ENCODE results near the gene CTDSPL2.

The CTDSPL2 gene

DNA sequence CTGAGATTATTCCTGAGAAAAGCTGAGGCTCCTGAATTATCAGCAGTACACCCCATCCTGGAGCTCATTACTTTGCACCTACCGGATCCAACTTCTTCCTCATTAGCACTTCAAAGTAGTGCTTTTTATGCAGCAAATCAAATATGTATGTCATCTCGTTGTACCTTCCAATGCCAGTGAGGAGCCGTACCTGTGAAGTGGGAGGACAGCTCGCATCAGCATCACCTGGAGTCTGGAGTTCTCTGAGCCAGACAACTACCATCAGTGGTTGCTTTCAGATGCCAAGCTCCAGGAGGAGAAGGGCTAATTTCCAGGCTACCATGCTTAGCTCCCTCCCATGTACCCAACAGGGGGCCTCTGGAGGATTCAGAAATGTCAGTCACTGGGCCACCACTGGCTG is 141.9 kb downstream of the CTDSPL2 start:
- no peaks in the 10 kb centered on the region for H3K9me3 Mint-ChIP-seq
- DNase-seq = no peak
- H3K36me3 Mint-ChIP-seq = peaks cover 35 to 54% of the 10 kb centered on the region in 2 donors
- no peak for ATAC-seq (replicated peaks)
- no peak overlapping the region for H3K4me3 Mint-ChIP-seq
- H3K27ac Mint-ChIP-seq = no peak overlapping the region
- H3K27me3 Mint-ChIP-seq = no peaks in the 10 kb centered on the region
- H3K4me1 Mint-ChIP-seq = peaks cover 0 to 2% of the 10 kb centered on the region in 2 donors

DNA sequence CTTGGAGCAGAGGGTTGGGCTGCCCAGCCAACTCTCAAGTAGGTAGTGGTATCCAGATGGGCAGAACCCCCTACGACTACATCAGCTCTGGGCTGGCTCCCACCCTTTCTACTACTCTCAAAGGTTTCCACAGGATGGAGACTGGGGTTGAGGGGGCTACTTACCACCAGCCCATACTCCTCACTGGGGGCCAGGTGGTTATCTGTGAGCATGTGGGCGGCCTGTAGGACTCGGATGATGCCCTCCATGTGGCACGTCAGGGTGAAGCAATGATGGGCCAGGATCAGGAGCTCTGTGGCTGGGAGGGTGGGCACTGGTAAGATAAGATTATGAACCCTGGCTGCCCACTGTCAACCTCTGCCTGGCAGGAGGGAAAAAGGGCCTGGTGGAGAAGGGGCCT is 142.9 kb downstream of the CTDSPL2 start:
- Mint-ChIP-seq H3K27ac (peak overlapping the region; percentile 79), H3K36me3 (peaks cover 29 to 54% of the 10 kb centered on the region in 2 donors), H3K4me3 (no peak overlapping the region), H3K9me3 (no peaks in the 10 kb centered on the region), H3K4me1 (peaks cover 0 to 2% of the 10 kb centered on the region in 2 donors), H3K27me3 (no peaks in the 10 kb centered on the region)
- ATAC-seq (replicated peaks) = peak in 1 of 2 donors; percentile 19
- DNase-seq = no peak

DNA sequence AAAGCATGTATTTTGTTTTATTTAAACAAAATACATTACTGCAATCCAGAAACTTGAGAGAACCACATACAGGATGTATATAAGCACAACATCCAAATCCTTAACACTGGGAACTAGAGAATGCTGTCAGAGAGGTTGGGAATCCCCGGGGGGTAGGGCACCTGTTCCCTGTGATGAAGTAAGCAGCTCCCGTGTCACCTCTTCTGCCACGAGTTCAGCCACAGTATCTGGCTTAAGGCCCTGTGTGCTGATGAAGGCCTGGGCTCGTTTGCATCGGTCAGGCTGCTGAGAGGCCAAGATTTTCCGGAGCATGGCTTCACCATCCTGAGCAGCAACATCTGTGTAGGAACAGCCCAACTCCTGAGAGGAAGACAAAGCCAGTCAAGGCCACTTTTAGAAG is 146.0 kb downstream of the CTDSPL2 start:
- Mint-ChIP-seq H3K36me3 (peaks cover 14 to 36% of the 10 kb centered on the region in 2 donors), H3K27me3 (no peaks in the 10 kb centered on the region), H3K9me3 (no peaks in the 10 kb centered on the region), H3K4me1 (peaks cover 0 to under 1% of the 10 kb centered on the region in 2 donors), H3K4me3 (no peak overlapping the region), H3K27ac (peak overlapping the region; percentile 9)
- ATAC-seq (replicated peaks) (no peak), DNase-seq (no peak)

DNA sequence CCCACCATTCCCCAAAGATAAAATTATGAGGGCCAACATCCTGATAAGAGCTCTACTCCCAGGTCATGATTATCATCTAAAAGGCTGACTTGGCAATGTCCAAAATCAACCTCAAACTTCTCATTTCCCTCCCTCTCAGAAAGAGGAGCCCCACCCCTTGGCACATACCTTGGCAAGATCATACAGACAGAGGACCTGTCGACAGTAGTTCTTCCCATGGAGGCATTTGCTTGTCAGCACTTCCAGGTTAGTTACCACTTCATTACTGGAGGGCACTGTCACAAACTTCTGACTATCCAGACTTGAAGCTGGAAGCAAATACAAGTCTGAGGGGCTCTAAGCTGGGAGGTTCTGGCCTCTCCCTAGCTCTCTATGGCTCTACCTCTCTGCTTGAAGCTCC is 147.3 kb downstream of the CTDSPL2 start:
- ATAC-seq (replicated peaks) (no peak), DNase-seq (no peak)
- Mint-ChIP-seq H3K4me1 (peaks cover 0 to 2% of the 10 kb centered on the region in 2 donors), H3K9me3 (no peaks in the 10 kb centered on the region), H3K4me3 (no peak overlapping the region), H3K27me3 (no peaks in the 10 kb centered on the region), H3K36me3 (peaks cover 10 to 32% of the 10 kb centered on the region in 2 donors), H3K27ac (peak overlapping the region; percentile 59)
